ENCODE results near the gene MYBPHL. TPM values are rescaled to one million over a fixed set of nuclear protein-coding genes. Genes with fewer than 3 reads are reported as not detected.

MYBPHL gene, protein sequence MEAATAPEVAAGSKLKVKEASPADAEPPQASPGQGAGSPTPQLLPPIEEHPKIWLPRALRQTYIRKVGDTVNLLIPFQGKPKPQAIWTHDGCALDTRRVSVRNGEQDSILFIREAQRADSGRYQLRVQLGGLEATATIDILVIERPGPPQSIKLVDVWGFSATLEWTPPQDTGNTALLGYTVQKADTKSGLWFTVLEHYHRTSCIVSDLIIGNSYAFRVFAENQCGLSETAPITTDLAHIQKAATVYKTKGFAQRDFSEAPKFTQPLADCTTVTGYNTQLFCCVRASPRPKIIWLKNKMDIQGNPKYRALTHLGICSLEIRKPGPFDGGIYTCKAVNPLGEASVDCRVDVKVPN
- not detected for total RNA-seq

DNA sequence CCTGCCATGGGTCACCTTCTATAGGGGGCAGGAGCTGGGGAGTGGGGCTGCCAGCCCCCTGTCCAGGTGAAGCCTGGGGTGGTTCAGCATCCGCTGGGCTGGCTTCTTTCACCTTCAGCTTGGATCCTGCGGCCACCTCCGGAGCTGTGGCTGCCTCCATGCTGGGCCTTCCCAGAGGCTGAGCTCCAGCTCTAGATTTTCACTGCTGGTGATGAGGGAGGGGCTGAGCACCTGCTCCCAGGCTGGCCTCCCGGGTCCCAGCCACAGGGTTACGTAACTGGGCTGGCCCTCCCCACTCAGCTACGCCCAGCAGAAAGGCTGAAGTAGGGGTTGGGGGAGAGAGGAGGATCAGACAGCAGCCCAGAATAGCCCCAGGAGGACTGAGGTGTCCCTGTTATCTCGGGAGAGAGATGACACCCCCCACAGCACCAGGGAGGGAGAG, at the start of gene MYBPHL:
Gene MYBPHL (minus strand): TSS at position 180 of the 442 bp plus-strand sequence. CDS start 20 bp downstream, at position 160.
- no peak for DNase-seq

DNA sequence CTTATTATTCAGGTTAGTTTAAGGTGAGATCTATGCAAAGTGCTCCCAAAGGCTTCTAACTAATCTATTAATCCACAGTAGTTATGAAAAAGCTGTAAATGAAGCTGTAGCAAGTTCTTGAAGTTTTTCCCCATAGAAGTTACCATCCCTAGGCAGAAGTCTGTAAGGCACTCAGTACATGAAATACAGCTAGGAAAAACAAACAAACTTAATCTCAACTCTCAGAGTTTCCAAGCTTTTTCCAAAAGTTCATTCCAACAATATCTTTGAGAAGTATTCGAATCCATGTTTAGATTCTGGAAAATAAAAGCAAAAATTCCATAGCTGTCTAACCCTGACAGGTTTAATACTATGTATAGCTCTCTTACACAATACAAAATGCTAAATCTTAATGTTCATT, 49.7 kb upstream of the MYBPHL start:
- no peak for DNase-seq

DNA sequence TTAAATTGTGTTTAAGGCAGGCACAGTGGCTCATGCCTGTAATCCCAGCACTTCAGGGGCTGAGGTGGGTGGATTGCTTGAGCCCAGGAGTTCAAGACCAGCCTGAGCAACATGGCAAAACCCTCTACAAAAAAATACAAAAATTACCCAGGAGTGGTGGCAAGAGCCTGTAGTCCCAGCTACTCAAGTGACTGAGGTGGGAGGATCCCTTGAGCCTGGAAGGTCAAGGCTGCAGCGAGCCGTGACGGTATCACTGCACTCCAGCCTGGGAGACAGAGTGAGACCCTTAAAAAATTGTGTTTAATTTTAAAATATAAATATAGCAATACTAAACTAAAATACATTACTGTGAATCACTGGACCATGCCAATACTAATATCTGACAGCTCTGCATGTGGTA, 48.1 kb upstream of the MYBPHL start:
- no peak for DNase-seq

DNA sequence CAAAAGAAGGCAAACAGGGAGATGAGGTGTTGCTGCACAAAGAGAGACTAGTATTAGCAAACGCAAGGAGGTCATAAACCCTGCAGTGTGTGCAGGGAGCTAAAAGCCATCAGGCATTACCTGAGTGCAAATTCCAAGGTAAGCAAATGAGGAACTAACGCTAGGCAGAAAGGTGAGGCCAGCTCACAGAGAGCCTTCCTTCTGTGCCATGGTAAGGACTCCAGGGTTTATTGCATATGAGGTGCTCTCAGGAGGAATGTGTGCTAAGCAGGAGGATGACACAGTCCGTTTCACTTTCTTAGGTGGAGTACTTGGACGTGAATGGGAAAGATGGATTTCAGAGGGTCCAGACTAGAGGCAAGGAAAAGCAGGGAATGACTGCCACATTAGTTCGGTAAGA, 44.6 kb upstream of the MYBPHL start:
- DNase-seq, result no peak

DNA sequence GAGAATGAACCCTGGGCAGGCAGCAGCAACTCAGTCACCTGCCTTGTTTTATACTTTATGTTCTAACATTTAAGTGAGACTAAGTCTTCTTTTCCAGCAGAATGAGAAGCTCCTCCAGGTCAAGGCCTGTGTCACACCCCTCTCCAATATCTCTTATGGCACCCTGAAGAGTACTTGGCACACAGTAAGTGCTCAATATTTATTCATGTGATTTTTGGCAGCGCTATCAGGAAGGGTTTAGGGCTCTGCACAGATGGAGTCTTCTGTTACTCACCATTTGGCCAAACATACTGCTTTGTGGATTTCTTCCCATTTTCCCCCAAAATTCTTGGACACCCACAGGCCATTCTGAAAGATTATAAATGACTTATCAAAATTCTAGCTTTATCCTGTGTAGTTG, 43.8 kb upstream of the MYBPHL start:
- no peak for DNase-seq

DNA sequence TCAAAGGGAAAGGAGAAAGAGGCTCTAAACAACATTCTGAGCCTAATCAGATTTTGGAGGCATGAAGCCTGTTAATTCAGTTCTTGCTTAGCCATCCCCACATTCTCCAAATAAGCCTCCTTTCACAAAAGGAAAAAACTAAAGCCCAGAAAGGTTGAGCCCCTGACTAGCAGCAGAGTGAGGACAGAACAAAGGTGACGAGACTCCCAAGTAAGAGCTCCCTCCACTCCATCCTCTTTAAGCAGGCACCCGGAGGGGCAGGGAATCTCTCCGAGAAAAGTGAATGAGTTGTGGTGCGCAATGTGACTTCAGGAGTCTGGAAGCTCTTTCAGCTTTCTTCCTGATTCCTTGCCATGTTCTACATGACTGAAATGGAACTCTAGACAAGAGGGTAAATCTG, 43.4 kb upstream of the MYBPHL start:
- no peak for DNase-seq

DNA sequence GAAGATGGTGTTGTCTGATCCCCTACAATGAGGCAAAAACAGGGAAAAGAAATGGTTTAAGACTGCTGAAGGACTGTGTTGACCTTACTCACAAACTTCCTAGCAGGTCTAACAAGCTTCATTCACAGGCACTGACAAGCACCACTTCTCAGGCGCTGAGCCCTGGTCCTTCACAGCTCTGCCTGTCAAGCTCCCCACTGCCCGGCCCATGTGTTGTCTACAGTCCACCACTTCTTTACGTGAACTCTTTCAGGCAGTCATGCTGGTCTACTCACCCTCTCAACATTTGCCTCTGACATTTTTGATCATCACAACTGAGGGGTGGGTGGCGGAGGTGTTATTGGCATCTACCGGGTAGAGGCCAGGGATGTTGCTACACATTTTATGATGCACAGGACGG, 40.7 kb upstream of the MYBPHL start:
- DNase-seq, result no peak

DNA sequence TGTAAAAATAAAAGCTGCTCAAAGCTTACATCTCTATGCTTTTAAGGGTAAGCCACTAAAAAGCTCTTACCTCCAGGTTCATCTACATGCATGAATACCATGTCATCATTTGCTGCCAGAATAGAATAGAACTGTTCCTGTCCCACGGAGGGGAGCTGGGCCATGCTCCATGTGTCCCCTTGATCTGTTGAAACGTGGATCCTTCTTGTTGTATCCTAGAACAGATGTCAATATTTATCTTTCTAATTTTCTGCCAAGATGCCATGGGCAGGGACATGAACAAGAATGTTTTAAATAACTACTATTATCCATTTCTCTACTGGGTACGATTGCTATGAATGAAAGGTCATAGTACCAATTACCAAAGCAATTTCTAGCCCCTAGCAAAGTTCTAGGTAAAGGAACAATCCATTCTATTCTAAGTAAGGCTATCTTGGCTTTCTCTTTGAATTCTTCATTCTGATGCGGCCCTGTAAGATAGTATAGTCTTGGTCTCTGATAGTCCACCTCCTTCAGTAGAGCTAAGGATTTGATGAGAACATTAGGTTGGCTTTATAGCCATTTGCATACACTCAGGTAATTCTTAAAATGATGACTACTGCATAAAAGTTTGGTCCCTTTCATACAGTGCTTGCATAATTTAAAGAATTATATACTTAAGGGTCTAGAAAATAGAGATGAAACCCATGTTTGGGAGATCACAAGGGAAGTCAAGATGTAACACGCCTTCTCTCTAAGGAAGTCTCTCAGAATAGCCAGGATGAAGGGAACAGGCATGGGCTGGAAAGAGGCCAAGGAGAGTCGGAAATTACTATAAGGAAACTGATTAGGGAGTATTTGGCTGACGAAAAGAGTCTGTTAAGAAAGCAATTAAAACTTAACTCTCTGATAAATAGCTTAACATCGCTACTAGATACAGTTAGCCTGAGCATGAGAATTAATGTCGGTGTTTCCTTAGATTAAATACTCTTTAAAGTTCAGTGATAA, 35.4 kb upstream of the MYBPHL start:
- DNase-seq, result no peak

DNA sequence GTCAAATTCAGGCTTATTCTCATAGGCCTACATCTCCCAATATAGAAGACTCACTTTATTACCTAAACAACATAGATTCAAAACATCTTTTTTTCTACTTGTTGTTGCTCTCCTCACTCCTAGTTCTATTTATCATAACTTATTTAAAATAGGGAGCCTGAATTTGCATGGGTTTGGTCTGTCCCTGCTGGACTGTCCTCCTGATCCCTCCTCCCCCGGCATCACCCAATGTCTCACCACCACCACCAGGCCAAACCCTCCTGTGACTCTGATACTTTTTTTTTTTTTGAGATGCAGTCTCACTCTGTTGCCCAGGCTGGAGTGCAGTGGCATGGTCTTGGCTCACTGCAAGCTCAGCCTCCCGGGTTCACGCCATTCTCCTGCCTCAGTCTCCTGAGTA, 31.8 kb upstream of the MYBPHL start:
- no peak for DNase-seq

DNA sequence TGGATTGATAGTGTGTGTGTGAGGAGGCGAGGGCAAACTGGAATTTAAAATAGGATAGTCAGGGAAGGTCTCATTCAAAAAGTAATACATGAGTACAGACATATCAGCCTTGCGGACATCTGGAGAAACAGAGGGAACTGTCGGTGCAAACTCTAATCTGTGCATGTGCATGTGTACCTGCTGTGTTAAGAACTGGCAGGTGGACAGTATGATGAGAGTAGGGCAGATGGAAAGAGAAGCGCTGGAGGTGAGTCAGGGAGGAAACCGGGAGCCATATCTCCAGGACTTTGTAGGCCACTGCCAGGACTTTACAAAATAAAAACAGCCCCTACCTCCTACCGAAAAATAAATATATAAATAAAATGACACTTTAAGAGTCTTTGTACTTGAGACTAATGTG, 31.3 kb upstream of the MYBPHL start:
- no peak for DNase-seq

DNA sequence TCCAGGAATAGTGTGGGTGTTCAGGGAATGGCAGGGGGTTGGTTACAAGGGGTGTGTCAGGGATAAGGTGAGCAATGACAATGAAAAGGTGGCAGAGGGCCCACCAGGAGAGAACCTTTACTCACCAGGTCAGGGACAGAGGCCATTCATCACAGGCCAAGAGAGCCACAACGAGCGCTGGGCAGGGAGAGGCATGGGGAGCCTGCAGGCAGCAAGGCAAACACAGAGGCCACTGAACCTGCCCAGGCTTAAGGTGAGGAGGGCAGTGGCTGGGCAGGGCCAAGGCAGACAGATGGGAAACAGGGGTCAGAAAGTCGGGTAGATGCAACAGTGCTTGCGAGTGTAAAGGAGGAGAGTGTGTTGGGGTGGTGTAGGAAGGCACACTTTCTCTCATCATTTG, 28.3 kb upstream of the MYBPHL start:
- no peak for DNase-seq

DNA sequence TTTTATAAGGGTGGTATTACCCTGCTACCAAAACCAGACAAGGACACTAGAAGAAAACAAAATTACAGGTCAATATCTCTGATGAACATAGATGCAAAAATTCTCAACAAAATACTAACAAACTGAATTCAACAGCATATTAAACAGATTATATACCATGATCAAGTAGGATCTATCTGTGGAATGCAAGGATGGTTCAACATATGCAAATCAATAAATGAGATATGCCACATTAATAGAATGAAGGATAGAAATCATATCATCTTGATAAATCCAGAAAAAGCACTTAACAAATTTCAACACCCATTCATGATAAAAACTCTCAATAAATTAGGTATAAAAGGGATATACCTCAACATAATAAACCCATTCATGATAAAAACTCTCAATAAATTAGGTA, 24.3 kb upstream of the MYBPHL start:
- DNase-seq, result no peak

DNA sequence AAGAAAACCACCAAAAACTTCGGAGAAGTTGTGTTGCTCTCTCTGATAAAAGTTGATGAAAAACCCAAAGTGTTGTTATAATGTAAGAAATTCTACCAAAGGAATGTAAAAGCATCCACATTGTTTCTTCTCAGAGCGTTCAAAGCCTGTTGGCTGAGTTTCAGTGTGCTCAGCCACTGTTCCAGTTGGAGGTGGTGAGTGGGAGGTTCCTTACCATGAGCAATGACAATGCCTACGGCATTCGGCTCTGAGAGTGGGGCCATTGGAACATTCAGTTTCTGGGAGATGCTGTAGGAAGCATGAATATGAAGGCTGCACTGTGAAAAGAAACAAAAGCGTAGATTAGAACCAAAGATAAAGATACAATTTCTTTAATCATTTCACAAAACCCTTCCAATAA, 20.5 kb upstream of the MYBPHL start:
- no peak for DNase-seq

DNA sequence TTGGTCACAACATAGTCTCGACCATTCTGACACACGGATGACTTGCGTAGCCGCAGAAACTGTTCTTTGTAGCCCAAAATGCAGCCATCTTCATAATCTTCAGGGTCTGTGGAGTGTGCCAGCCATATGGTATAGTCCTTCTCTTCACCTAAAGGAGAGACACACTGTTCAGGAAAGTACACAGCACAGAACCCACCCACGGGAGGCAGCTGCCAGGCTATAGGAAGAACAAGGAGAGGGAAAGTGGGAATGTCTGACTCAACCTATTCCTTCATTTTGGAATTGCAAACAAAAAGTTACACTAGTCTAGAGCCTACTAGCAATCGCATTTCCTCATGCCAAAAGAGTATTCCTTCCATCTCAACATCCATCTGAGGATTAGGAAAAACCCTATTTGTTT, 16.2 kb upstream of the MYBPHL start:
- DNase-seq, result no peak

DNA sequence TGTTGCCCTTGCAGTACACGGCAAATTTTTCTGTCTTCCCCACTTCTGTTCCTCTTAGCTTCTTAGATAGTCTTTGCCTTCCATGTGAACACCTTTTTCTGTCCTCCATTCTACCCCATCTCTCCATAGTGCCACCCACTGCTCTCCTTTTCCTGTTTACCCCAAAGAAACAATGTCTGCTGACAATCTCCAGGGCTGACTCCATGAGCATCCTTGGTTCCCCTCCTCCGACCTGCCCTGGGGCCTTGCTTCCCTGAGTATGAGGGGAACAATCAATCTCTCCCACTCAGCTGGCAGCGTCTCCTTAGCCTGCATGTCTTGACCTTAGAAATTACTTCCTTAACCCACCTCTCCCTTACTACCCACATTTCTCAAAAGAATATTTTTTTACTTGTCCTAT, 12.3 kb upstream of the MYBPHL start:
- no peak for DNase-seq

DNA sequence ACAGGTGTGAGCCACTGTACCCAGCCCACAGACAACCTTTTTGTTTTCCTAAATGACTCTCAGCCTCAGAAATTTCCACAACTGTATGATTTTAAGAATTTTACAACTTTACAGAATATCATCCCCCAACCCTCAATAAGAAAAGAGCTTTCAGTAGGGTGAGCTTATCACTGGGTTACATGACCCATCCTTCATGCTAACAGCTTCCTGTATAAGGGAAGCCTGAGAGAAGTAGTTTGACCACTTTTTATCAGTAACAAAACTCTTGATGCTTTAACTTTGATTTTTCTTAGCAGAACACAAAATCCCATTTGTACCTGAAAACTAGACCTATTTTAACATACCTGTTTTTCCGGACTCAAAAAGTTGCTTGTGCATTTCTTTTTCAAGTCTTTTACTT, 9.7 kb upstream of the MYBPHL start:
- DNase-seq, result no peak

DNA sequence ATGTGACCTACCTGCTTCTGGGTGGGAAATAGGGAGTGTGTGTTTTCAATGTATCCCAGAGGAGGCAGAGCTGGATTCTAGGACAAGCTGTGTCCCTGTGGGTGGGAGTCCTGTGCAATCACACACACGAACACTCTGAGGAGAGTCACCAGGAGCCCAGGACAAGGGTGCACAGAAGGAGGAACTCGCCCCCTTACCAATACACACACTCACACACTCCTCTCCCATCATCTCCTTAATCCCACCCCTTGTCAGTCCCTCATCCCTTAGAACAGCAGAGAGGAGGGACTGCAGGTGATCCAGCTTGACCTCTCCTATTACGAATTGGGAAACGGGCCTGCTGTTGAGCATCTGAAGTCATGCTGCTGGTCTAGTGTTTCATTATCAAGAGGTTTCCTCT, 8.5 kb upstream of the MYBPHL start:
- DNase-seq, result no peak

DNA sequence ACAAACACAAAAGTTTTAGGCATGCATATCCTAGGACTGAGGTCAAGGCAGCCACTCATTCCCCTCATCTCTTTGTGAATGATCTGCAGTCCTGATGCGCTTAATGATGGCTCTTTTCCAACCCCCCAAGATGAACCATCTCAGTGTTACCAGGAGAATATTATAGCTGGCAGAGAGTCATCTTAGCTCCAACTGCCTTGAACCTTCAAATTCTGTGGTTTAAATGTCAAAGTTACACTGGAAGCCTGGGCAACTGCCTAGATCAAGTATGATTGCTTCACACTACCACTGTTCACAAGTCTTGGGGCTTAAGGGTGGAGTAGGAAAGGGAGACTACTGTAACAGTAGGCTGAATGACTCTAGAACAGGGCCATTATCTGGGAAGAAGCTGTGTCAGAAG, 8.0 kb upstream of the MYBPHL start:
- no peak for DNase-seq

DNA sequence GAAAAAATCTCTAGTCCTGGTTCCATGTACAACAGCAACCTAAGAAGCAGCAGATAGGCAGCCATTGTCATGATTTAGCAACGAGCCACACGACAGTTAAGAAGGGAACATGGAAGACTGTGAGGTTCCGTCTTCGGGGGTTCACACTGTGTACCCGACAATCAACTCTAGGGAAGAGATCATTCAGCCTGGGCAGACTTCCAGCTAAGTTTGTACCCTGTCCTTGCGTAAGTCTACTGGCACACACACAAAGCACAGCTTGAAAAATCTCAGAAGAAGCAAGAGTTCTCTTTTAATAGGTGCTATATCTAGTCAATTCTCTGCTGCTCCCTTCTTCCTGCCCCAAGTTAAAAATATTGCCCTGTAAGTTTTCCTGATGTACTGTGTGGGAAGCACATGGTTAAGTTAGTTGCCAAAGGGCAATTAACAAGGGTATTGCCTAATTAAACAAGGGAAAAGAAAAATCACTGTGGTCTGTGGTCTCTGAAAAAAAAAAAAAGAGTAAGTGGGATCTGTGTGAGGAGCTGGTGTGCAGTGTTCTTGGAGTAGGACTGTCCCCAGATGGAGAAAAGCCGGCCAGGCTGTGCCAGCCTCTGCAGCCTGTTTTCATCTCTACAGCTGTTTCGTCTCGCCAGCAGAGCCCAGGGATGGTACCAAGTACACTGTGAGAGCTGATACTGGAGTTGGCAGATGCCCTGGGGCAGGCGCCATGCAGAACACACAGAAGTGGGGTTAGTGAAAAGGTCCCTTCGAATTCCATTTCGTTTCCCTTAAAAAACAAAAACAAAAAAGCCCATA, 6.4 kb upstream of the MYBPHL start:
- DNase-seq, result no peak

DNA sequence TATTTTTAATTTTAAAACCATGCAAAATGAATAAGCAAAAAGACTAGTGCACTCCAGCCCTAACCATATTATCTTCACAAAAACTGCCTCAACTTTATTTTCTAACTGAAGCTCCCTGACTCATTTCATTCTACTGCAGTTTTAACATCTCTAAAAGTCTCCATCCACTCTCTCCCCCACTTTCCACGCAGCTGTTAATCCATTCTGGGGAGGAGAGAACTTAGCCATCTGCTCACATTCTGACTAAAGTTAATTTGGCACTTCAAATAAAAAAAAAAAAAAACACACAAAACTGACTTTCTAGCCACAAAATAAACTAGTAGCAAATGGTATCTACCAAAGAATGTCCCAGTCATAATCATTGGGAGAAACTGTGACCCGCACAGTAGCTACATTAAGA, 5.4 kb upstream of the MYBPHL start:
- no peak for DNase-seq

DNA sequence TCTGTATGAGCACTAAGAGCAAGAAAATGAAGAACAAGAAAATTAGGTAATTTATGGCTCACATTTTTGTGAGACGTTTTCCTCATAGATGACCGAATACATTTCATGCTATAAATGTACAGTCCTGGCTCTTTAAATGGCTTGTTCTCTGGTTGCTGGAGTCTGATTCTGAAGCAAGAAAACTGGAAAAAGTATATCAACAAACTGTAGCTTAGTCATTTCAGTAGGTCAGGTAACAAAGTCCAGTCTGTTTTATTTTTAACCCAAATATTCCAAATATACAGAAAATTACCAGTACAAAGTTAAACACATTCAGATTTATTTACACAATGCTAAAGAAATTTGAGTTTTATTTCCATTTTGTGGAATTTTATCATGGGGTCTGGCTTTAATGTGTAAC, 2.5 kb upstream of the MYBPHL start:
- no peak for DNase-seq

DNA sequence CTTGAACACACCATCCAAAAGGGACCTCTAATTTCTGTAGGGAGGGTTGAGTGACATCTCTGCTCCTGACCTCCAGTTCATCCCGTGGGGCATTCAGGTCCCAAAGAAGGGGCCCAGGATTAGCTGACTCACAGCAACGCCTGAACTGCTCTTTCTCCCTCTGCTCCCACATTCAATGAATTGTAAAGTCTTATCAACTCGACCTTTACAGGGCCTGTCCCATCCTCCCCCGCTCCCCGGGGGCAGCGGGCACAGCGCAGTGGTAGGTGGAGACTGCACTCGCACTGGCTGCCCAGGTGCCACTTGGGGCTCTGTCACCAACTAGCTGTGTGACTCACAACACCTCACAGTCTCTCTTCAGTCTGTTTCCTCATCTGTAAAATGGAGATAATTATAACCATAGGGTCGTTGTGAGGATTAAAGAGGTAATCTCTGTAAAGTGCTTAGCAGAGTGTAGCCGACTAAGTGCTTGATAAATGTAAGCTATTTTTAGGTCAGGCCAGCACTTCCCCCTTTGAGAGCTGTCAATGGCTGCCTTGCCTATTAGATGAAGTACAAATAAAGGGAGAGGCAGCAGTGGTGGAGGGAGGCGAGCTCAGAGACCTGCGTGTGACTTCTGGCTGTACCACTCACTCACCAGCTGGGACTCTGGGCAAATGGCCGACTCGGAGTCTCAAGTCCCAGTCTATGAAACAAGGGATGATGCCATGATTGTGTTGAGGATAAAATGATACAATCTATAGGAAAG, 637 bp upstream of the MYBPHL start:
- no peak for DNase-seq
